GM21423 (cell line): ENCODE results near the gene COPS9.

Experiments used
- ATAC-seq: cut with Tn5 transposase; IDR thresholded peaks from one replicate; pipeline ENCODE4 v1.9.1; 2021; ENCODE audit warnings: mild to moderate bottlenecking, moderate library complexity; ENCODE audit not compliant: unreplicated experiment

COPS9 gene

GRCh38 chr2:240121675-240122074, 14.4 kb downstream of the COPS9 start:
- ATAC-seq = no peak

GRCh38 chr2:240121190-240121589, 14.9 kb downstream of the COPS9 start:
- no peak for ATAC-seq

- ATAC-seq = no peak
Measured at GRCh38 chr2:240114233-240114632, 21.9 kb downstream of the COPS9 start.

DNA sequence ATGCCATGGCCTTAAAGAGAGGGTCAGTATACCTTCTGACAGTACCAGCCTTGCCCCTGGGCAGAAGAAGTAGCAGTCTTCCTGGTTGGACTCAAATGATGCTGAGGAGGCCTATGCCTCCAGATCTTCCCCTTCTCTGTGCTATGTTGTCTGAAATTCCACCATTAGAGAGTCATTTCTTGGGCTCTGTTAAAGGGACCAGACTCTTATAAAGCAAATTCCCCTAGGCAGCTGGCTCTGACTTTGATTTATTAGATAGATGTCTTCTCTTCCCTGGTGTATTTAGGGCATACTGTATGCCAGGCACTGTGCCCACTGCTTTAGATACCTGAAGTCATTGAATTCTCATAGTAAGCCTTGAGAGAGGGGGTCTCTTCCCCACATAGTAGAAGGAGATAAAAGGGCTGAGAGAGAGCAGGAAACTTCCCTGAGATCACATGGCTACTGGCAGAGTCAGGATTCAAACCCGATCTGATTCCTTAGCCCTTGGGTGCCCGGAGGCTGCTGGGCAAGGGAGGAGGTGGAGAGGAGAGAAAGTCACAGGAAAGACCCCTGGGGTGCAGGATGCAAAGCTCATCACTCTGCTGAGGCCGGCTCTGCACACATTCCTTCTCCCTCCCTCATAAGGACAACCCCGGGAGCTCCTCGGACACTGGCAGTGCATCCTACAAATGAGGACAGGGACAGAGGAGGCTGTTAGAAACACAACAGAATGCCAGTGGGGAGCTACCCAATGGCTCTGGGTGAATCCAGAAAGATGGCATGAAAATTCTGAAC, 23.0 kb downstream of the COPS9 start:
- ATAC-seq = no peak

- ATAC-seq = no peak
Measured at GRCh38 chr2:240111253-240111652, 24.9 kb downstream of the COPS9 start.

DNA sequence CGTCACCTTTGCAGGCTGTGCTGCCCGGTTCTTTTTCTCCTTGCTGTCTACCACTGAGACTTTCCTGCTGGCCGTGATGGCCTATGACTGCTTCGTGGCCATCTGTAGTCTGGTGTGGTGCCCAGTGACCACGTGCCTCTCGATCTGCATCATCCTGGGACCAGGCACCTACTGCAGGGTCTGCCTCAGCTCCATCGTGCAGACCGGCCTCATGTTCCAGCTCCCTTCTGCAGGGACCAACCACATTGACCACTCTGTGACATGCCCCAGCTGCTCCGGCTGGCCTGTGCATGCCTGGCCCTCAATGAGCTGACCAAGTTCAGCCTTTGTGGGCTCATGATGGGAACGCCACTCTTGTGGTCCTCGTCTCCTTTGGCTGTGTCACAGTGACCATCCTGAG, 26.7 kb downstream of the COPS9 start:
- no peak for ATAC-seq

DNA sequence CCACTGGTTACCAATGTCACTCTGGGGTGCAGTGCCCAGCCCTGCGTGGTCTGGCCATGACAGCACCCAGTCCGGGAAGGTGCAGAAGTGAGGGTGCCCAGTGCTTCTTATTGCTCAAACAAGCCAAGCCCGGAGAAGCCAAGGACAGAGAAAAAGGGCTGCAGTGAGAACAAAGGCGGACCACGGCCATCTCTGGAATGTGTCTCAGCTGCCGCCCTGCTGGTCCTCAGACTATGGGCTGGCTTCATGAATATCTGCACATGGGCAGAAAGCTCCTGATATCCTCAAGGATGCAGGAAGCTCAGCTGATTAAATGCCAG, 28.7 kb downstream of the COPS9 start:
- no peak for ATAC-seq

- ATAC-seq = no peak
Measured at GRCh38 chr2:240106765-240107476, 29.2 kb downstream of the COPS9 start.

DNA sequence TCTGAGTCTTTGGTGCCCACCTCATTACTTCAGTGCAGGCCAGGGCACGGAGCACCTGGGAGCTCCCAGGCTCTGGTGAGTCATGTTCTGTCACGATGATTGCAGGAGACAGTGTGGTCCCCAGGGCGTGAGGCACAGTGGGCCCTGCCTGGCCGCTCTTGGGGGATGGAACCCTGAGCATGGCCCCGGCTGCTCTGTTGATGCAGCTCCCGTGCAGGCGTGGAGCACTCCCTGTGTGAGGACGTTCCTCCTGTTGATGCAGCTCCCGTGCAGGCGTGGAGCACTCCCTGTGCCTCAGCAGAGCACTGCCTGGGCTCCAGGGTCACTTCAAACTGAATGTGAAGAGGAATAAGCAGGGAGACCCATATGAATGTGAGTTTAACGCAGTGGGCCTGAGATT, 30.1 kb downstream of the COPS9 start:
- ATAC-seq = no peak

DNA sequence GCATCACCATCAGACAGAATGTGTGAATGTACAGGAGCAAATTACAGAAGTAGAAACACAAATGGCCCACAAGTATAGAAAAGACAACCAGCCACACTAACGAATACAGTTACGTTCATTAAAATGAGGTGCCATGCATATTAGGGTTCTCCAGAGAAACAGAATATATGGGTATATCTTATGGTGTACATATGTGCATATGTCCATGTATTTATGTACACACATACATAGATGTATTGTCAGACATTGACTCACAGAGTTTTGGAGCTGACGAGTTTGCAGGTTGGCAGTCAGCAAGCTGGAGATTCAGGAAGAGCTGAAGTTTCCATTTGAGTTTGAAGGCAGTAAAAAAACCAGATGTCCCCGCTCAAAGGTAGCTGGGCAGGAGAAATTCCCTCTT, 33.0 kb downstream of the COPS9 start:
- ATAC-seq = no peak

GRCh38 chr2:240098349-240098748, 37.8 kb downstream of the COPS9 start:
- no peak for ATAC-seq

GRCh38 chr2:240095556-240096523, 40.3 kb downstream of the COPS9 start:
- no peak for ATAC-seq

- ATAC-seq = no peak
Measured at GRCh38 chr2:240089306-240089705, 46.8 kb downstream of the COPS9 start.

DNA sequence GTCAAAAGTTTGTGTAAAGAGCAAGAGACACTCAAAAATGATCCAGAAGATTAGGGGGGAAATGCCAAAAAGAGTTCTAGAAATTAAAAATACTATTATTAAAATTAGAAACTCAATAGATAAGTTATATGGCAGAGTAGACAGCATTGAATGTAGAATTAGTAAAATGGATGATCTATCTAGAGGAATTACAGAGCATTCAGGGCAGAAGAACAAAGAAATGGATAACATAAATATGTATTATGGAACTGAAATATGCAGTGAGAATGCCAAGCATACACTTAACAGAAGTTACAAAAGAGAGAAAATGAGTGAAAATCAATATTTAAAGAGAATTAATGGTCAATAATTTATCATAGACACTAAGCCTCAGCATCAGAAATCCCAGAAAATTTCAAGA, 49.5 kb downstream of the COPS9 start:
- ATAC-seq = no peak
